ACC112 (cell line): Measurements from ENCODE around the gene OASL.

Source experiments
- H2AFZ ChIP-seq: fragments of 200-600 bp; sonication (generic); one replicate; pipeline ENCODE4 v1.6.0; 2017; ENCODE audit warnings: antibody characterized with exemption, low read length; ENCODE audit not compliant: unreplicated experiment
- H3K27ac ChIP-seq: fragments of 200-600 bp; sonication (generic); 2 replicates; pipeline ENCODE4 v1.5.1; 2014; ENCODE audit warnings: low read depth, mild to moderate bottlenecking, antibody characterized with exemption, low read length, moderate library complexity
- H3K27me3 ChIP-seq: fragments of 200-600 bp; sonication (generic); 2 replicates; pipeline ENCODE4 v1.6.1; 2014; ENCODE audit warnings: mild to moderate bottlenecking, antibody characterized with exemption, low read length, moderate library complexity, mixed read lengths; ENCODE audit not compliant: insufficient read depth
- H3K36me3 ChIP-seq: fragments of 200-600 bp; sonication (generic); 2 replicates; pipeline ENCODE4 v1.6.1; 2016; ENCODE audit warnings: mild to moderate bottlenecking, antibody characterized with exemption, low read length, moderate library complexity, mixed read lengths; ENCODE audit not compliant: insufficient read depth
- H3K4me1 ChIP-seq: fragments of 200-600 bp; sonication (generic); one replicate; pipeline ENCODE4 v1.6.1; 2016; ENCODE audit warnings: low read length, mixed read lengths; ENCODE audit not compliant: insufficient read depth, unreplicated experiment, control insufficient read depth
- H3K4me3 ChIP-seq: fragments of 200-600 bp; sonication (generic); 2 replicates; pipeline ENCODE4 v1.5.1; 2014; ENCODE audit warnings: mild to moderate bottlenecking, low read depth, low read length
- H3K79me2 ChIP-seq: fragments of 200-600 bp; sonication (generic); one replicate; pipeline ENCODE4 v1.6.0; 2016; ENCODE audit warnings: low read length; ENCODE audit not compliant: control insufficient read depth, unreplicated experiment, insufficient read depth

OASL gene

DNA sequence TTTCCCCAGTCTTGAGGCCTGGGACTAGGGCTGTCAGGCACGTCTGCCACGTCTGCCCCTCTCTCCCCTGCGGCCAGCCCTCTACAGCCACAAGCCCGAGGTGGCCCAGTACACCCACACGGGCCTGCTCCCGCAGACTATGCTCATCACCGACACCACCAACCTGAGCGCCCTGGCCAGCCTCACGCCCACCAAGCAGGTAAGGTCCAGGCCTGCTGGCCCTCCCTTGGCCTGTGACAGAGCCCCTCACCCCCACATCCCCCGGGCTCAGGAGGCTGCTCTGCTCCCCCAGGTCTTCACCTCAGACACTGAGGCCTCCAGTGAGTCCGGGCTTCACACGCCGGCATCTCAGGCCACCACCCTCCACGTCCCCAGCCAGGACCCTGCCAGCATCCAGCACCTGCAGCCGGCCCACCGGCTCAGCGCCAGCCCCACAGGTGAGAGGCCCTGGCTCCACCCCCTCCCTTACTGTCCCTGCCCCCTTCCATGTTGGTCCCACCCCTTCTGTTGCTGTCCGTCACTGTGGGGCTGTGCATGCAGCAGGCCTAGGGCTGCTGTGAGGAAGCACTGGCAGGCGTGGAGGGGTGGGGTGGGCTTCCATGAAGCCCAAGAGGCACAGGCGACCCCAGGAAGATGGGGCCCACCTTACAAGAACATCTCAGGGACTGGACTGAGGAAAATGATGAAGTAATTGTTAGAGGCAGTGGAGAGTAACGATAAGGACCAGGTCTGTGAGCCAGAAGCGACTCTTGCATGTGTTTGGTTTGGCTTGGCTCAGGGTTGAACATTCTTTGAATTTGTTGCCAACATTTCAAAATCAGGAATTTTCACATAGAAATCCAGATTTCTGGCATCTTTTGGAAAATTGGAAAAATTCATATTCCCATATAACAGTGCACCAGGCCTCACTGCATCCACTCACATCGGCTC lies 39.6 kb downstream of the OASL start:
- no peaks in the 10 kb centered on the region for H3K79me2 ChIP-seq

GRCh38 chr12:120998435-120998834 lies 40.6 kb downstream of the OASL start:
- no peak overlapping the region for H3K27ac ChIP-seq
- peaks cover 14% of the 10 kb centered on the region; the same call in 1 of the 2 replicates for H3K27me3 ChIP-seq
- peaks cover 4% of the 10 kb centered on the region; the same call in 1 of the 2 replicates for H3K36me3 ChIP-seq
- no peaks in the 10 kb centered on the region for H3K79me2 ChIP-seq
- peaks cover 4% of the 10 kb centered on the region for H3K4me1 ChIP-seq
- no peak overlapping the region for H3K4me3 ChIP-seq
- no peak overlapping the region for H2AFZ ChIP-seq

More for the DNA sequence above, 39.6 kb downstream of the OASL start:
- no peak overlapping the region for H3K4me3 ChIP-seq
- H3K4me1 ChIP-seq, result peaks cover 4% of the 10 kb centered on the region
- H3K27me3 ChIP-seq, result peaks cover 14% of the 10 kb centered on the region; the same call in 1 of the 2 replicates
- no peak overlapping the region for H2AFZ ChIP-seq
- H3K36me3 ChIP-seq, result peaks cover 12% of the 10 kb centered on the region
- no peak overlapping the region for H3K27ac ChIP-seq

GRCh38 chr12:120997448-120997847 lies 41.6 kb downstream of the OASL start:
- H3K36me3 ChIP-seq, result no peaks in the 10 kb centered on the region

DNA sequence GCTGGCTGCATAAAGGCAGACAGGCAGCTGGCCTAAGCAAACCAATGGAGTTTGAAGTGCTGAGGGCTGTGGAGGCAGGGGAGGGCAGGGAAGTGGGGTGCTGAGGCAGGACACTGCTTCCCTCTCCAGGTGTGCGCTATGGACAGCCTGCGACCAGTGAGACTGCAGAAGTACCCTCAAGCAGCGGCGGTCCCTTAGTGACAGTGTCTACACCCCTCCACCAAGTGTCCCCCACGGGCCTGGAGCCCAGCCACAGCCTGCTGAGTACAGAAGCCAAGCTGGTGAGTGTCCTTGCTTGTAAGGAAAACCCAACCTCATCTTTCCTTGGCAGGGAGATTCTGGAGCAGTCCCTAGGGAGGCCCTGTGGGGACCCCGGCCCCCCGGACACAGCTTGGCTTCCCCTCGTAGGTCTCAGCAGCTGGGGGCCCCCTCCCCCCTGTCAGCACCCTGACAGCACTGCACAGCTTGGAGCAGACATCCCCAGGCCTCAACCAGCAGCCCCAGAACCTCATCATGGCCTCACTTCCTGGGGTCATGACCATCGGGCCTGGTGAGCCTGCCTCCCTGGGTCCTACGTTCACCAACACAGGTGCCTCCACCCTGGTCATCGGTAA lies 42.8 kb downstream of the OASL start:
- Histone ChIP-seq H3K79me2 (no peaks in the 10 kb centered on the region), H3K4me3 (no peak overlapping the region), H3K4me1 (no peaks in the 10 kb centered on the region), H2AFZ (no peak overlapping the region), H3K36me3 (no peaks in the 10 kb centered on the region), H3K27ac (no peak overlapping the region), H3K27me3 (peaks cover 14% of the 10 kb centered on the region; the same call in 1 of the 2 replicates)

More at GRCh38 chr12:120997448-120997847, 41.6 kb downstream of the OASL start:
- Histone ChIP-seq H2AFZ (no peak overlapping the region), H3K4me3 (no peak overlapping the region), H3K27me3 (peaks cover 14% of the 10 kb centered on the region; the same call in 1 of the 2 replicates), H3K27ac (no peak overlapping the region), H3K4me1 (peaks cover 4% of the 10 kb centered on the region), H3K79me2 (no peaks in the 10 kb centered on the region)

DNA sequence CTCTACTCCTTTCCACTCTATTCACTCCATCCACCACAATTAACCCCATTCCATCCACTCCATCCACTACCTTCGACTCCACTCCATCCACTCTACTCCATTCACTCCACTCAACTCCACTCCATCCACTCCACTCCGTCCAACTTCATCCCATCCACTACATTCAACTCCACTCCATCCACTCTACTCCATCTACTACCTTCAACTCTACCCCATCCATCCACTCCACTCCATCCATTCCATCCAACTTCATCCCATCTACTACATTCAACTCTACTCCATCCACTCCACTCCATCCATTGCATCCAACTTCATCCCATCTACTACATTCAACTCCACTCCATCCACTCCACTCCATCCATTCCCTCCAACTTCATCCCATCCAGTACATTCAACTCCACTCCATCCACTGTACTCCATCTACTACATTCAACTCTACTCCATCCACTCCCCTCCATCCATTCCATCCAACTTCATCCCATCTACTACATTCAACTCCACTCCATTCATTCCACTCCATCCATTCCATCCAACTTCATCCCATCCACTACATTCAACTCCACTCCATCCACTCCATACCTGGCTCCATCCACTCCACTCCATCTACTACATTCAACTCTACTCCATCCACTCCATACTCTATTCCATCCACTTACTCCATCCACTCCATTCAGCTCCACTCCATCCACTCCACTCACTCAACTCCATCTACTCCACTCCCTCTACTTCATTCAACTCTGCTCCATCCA lies 44.3 kb downstream of the OASL start:
- no peaks in the 10 kb centered on the region for H3K4me1 ChIP-seq

DNA sequence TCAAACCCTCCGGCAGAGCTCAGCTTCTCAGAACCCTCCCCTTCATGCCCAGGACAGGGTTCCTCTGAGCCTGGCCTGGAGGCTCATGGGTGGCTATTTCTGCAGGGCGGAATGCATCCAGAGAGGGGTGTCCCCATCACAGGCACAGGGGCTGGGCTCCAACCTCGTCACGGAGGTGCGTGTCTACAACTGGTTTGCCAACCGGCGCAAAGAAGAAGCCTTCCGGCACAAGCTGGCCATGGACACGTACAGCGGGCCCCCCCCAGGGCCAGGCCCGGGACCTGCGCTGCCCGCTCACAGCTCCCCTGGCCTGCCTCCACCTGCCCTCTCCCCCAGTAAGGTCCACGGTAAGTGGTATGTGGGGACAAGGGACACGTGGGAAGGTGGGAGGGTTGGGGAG lies 45.0 kb downstream of the OASL start:
- Histone ChIP-seq H3K36me3 (no peaks in the 10 kb centered on the region), H3K27ac (no peak overlapping the region), H3K27me3 (peaks cover 22% of the 10 kb centered on the region; the same call in 1 of the 2 replicates), H3K4me1 (no peaks in the 10 kb centered on the region), H3K4me3 (no peak overlapping the region), H2AFZ (no peak overlapping the region), H3K79me2 (no peaks in the 10 kb centered on the region)

More for the DNA sequence above, 44.3 kb downstream of the OASL start:
- Histone ChIP-seq H3K79me2 (no peaks in the 10 kb centered on the region), H2AFZ (no peak overlapping the region), H3K27ac (no peak overlapping the region), H3K4me3 (no peak overlapping the region), H3K27me3 (peaks cover 19% of the 10 kb centered on the region; the same call in 1 of the 2 replicates), H3K36me3 (no peaks in the 10 kb centered on the region)

DNA sequence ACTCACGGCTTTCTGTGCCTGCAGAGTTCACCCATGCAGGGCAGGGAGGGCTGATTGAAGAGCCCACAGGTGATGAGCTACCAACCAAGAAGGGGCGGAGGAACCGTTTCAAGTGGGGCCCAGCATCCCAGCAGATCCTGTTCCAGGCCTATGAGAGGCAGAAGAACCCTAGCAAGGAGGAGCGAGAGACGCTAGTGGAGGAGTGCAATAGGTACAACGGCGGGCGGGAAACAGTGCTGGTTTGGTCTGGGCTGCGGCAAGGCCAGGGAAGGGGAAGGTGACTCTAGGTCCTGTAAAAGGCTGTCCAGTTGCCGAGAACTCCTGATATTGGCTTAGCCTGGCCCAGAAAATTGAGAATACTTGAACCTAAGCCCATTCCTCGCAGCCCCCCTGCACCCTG lies 45.5 kb downstream of the OASL start:
- no peaks in the 10 kb centered on the region for H3K79me2 ChIP-seq
- no peak overlapping the region for H2AFZ ChIP-seq
- H3K36me3 ChIP-seq, result no peaks in the 10 kb centered on the region
- no peak overlapping the region for H3K27ac ChIP-seq
- peaks cover 23% of the 10 kb centered on the region; the same call in 1 of the 2 replicates for H3K27me3 ChIP-seq
- H3K4me3 ChIP-seq, result no peak overlapping the region
- H3K4me1 ChIP-seq, result no peaks in the 10 kb centered on the region

DNA sequence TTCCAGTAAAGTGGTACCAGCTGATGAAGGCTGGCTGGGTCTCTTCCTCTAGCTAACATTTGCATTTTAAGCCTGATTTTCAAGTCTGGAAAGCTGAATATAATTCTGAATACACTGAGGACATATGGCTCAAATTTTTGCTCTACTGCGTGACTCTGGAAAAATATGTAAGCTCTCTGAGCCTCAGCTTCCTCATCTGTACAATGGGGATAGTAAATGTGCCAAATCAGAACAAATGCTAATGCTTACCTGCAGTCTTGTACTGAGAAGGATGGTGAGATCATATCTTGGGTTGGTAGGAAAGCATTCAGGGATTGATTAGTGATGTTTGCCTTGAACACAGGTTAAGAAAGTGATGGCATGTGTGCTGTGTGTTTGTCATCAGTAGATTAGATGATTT lies 46.1 kb downstream of the OASL start:
- H3K36me3 ChIP-seq, result no peaks in the 10 kb centered on the region
- H3K27ac ChIP-seq, result no peak overlapping the region
- no peak overlapping the region for H3K4me3 ChIP-seq
- H3K79me2 ChIP-seq, result no peaks in the 10 kb centered on the region
- H3K4me1 ChIP-seq, result no peaks in the 10 kb centered on the region
- H3K27me3 ChIP-seq, result peaks cover 25% of the 10 kb centered on the region; the same call in 1 of the 2 replicates
- H2AFZ ChIP-seq, result no peak overlapping the region

DNA sequence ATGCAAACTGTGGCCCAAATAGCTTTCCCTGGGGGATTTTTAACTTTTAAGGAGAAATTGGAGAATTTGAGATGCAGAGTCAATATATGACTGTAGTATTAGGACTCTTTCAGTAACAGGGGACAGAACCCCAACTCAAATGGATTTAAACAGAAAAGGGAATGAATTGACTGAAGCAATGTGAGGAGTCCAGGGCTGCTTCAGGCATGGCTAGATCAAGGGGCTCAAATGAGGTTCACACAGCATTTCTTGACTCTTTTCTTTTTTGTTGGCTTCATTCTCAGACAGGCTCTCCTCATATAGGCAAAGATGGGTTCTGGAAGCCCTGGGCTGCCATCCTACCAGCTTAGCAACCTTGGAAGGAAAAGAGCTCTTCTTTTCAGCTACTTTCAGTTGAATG lies 47.1 kb downstream of the OASL start:
- Histone ChIP-seq H2AFZ (no peak overlapping the region), H3K4me3 (no peak overlapping the region), H3K27ac (no peak overlapping the region), H3K4me1 (no peaks in the 10 kb centered on the region), H3K36me3 (no peaks in the 10 kb centered on the region), H3K79me2 (no peaks in the 10 kb centered on the region), H3K27me3 (peaks cover 25% of the 10 kb centered on the region; the same call in 1 of the 2 replicates)

- Histone ChIP-seq H3K27me3 (peaks cover 20% of the 10 kb centered on the region; the same call in 1 of the 2 replicates), H3K27ac (no peak overlapping the region), H2AFZ (no peak overlapping the region), H3K4me3 (no peak overlapping the region), H3K4me1 (no peaks in the 10 kb centered on the region), H3K79me2 (no peaks in the 10 kb centered on the region), H3K36me3 (no peaks in the 10 kb centered on the region)
Measured at GRCh38 chr12:120990487-120991055, 48.5 kb downstream of the OASL start.
